Measurements from ENCODE around the gene ADGRA1.
A peak's percentile ranks its signal among the peaks of the same experiment; 100 is the strongest.
"Not testable (repeated sequence)": the region's sequence is repeated elsewhere in the genome, so short reads cannot be mapped to it uniquely, and the experiment has no call there.

The ADGRA1 gene

GRCh38 chr10:133087679-133088178 lies at the start of gene ADGRA1:
Gene ADGRA1 (plus strand): TSS chr10:133087924. CDS start chr10:133088910, 986 bp downstream.
- peak within 1 kb of the TSS in 1 of 21 experiments; percentile 13 for H3K27ac ChIP-seq
- no peak within 1 kb of the TSS for H3K4me3 ChIP-seq

GRCh38 chr10:133038036-133038823 lies 49.5 kb upstream of the ADGRA1 start:
- no peak overlapping the region for H3K4me3 ChIP-seq
- H3K27ac ChIP-seq, result no peak overlapping the region

GRCh38 chr10:133039107-133039802 lies 48.5 kb upstream of the ADGRA1 start:
- Histone ChIP-seq H3K27ac (no peak overlapping the region), H3K4me3 (no peak overlapping the region)

- Histone ChIP-seq H3K4me3 (no peak overlapping the region), H3K27ac (no peak overlapping the region)
These were observed 47.9 kb upstream of the ADGRA1 start for GRCh38 chr10:133039803-133040165.

GRCh38 chr10:133040198-133040597 lies 47.5 kb upstream of the ADGRA1 start:
- Histone ChIP-seq H3K4me3 (no peak overlapping the region), H3K27ac (no peak overlapping the region)

GRCh38 chr10:133041101-133041500 lies 46.6 kb upstream of the ADGRA1 start:
- H3K4me3 ChIP-seq, result no peak overlapping the region
- H3K27ac ChIP-seq, result no peak overlapping the region

GRCh38 chr10:133042061-133042460 lies 45.7 kb upstream of the ADGRA1 start:
- H3K4me3 ChIP-seq, result no peak overlapping the region
- H3K27ac ChIP-seq, result no peak overlapping the region

- Histone ChIP-seq H3K4me3 (no peak overlapping the region), H3K27ac (no peak overlapping the region)
These were observed 44.9 kb upstream of the ADGRA1 start for GRCh38 chr10:133042816-133043215.

- no peak overlapping the region for H3K4me3 ChIP-seq
- H3K27ac ChIP-seq, result no peak overlapping the region
These were observed 44.0 kb upstream of the ADGRA1 start for GRCh38 chr10:133043541-133044225.

GRCh38 chr10:133044401-133044811 lies 43.3 kb upstream of the ADGRA1 start:
- Histone ChIP-seq H3K27ac (no peak overlapping the region), H3K4me3 (no peak overlapping the region)

- Histone ChIP-seq H3K27ac (no peak overlapping the region), H3K4me3 (no peak overlapping the region)
These were observed 42.0 kb upstream of the ADGRA1 start for GRCh38 chr10:133045556-133046389.

- H3K27ac ChIP-seq, result no peak overlapping the region
- H3K4me3 ChIP-seq, result no peak overlapping the region
These were observed 41.3 kb upstream of the ADGRA1 start for GRCh38 chr10:133046390-133046765.

- H3K4me3 ChIP-seq, result no peak overlapping the region
- no peak overlapping the region for H3K27ac ChIP-seq
These were observed 40.1 kb upstream of the ADGRA1 start for GRCh38 chr10:133047526-133048123.

- Histone ChIP-seq H3K4me3 (no peak overlapping the region), H3K27ac (no peak overlapping the region)
These were observed 39.5 kb upstream of the ADGRA1 start for GRCh38 chr10:133048266-133048665.

GRCh38 chr10:133048926-133049325 lies 38.8 kb upstream of the ADGRA1 start:
- H3K4me3 ChIP-seq, result no peak overlapping the region
- H3K27ac ChIP-seq, result no peak overlapping the region

- no peak overlapping the region for H3K4me3 ChIP-seq
- no peak overlapping the region for H3K27ac ChIP-seq
These were observed 38.1 kb upstream of the ADGRA1 start for GRCh38 chr10:133049639-133050038.

- H3K27ac ChIP-seq, result no peak overlapping the region
- H3K4me3 ChIP-seq, result no peak overlapping the region
These were observed 37.4 kb upstream of the ADGRA1 start for GRCh38 chr10:133050371-133050770.

- no peak overlapping the region for H3K4me3 ChIP-seq
- no peak overlapping the region for H3K27ac ChIP-seq
These were observed 35.6 kb upstream of the ADGRA1 start for GRCh38 chr10:133052076-133052475.

- not testable (repeated sequence) for H3K27ac ChIP-seq, H3K4me3 ChIP-seq
These were observed 34.1 kb upstream of the ADGRA1 start for GRCh38 chr10:133053527-133054133.

All from skin epidermis (tissue), 12 donors.